Tibial nerve (tissue), 4 donors: ENCODE results near the gene TMEM59. TPM values are rescaled to one million over a fixed set of nuclear protein-coding genes. Genes with fewer than 3 reads are reported as not detected.

Experiments used
- DNase-seq, 2 donors: peaks; one replicate each; pipeline ENCODE4 v3.0.0-alpha.2; 2019; ENCODE audit warnings: low spot score in 2 of 2
- H3K27ac ChIP-seq, 4 donors: fragments of 200-600 bp; sonication (generic) in 3 of 4; one replicate each; pipeline ENCODE4 v1.5.1; 2017 to 2019; ENCODE audit warnings: mild to moderate bottlenecking in 1 of 4
- H3K27me3 ChIP-seq, 2 donors: fragments of 200-600 bp; sonication (generic) in 1 of 2; one replicate each; pipeline versions ENCODE4 v1.5.1 to v1.6.0; 2017 to 2019
- H3K36me3 ChIP-seq, 3 donors: fragments of 200-600 bp; sonication (generic); one replicate each; pipeline ENCODE4 v1.5.1; 2018 to 2019
- H3K4me1 ChIP-seq, 4 donors: fragments of 200-600 bp; sonication (generic) in 3 of 4; one replicate each; pipeline ENCODE4 v1.5.1; 2017 to 2019
- H3K4me3 ChIP-seq, 4 donors: fragments of 200-600 bp; sonication (generic) in 3 of 4; one replicate each; pipeline ENCODE4 v1.5.1; 2017 to 2019; ENCODE audit warnings: mild to moderate bottlenecking in 1 of 4, moderate library complexity in 1 of 4
- H3K9me3 ChIP-seq, 4 donors: fragments of 200-600 bp; sonication (generic) in 3 of 4; one replicate each; pipeline ENCODE4 v1.5.1; 2017 to 2019
- CTCF ChIP-seq, 5 experiments: fragments of 200-600 bp in 3 of 5; fragments of 450-650 bp in 2 of 5; sonication (generic) in 3 of 5; IDR thresholded peaks; one replicate each; pipeline ENCODE4 v1.5.1; 2016 to 2019; ENCODE audit warnings: antibody characterized with exemption in 5 of 5, mild to moderate bottlenecking in 3 of 5, moderate library complexity in 2 of 5
- EP300 ChIP-seq, 2 donors: sonication (generic); formaldehyde crosslinking; IDR thresholded peaks; one replicate each; pipeline ENCODE4 v1.6.1; 2017; ENCODE audit warnings: antibody characterized with exemption in 2 of 2, mild to moderate bottlenecking in 1 of 2
- POLR2A ChIP-seq, 2 donors: fragments of 450-650 bp; IDR thresholded peaks; one replicate each; pipeline ENCODE4 v1.6.1; 2017; ENCODE audit warnings: antibody characterized with exemption in 2 of 2, mild to moderate bottlenecking in 2 of 2, moderate library complexity in 2 of 2
- WGBS, 2 donors: methylation state at CpG; one replicate each; pipeline ENCODE4 v1.1.5; 2018; 5-methylcytosine and 5-hydroxymethylcytosine counted together
- total RNA-seq, 4 donors: library from RNA; depleted of rRNA; stranded (reverse); fragments of >200 nt; gene quantifications; one replicate each; pipeline ENCODE4 v1.1.0, GENCODE V29; 2016

TMEM59 gene
- total RNA-seq, 4 donors from 2014 or later, result 145 to 304 (median 189) TPM

GRCh38 chr1:54070171-54070837, 17.3 kb upstream of the TMEM59 start:
- TF ChIP-seq POLR2A (IDR thresholded peaks at IDR 0.05) (no peak), CTCF (IDR thresholded peaks at IDR 0.05) (peak; percentile 51 to 79 (median 65))
- no peak for DNase-seq
- WGBS, 2 donors, result 32 to 34% methylated on average over 2 of the region's 2 CpGs

GRCh38 chr1:54069791-54070170, 16.8 kb upstream of the TMEM59 start:
- no peak overlapping the region for H3K27ac ChIP-seq
- no peaks in the 10 kb centered on the region for H3K9me3 ChIP-seq
- no peaks in the 10 kb centered on the region for H3K27me3 ChIP-seq
- peaks cover 0 to 18% (median 5%) of the 10 kb centered on the region in 3 donors for H3K36me3 ChIP-seq
- WGBS, 2 donors, result 48 to 53% methylated on average over 1 of the region's 1 CpG
- no peaks in the 10 kb centered on the region for H3K4me1 ChIP-seq
- no peak for DNase-seq
- no peak overlapping the region for H3K4me3 ChIP-seq
- TF ChIP-seq POLR2A (IDR thresholded peaks at IDR 0.05) (no peak), EP300 (IDR thresholded peaks at IDR 0.05) (no peak), CTCF (IDR thresholded peaks at IDR 0.05) (no peak)

More at GRCh38 chr1:54070171-54070837, 17.3 kb upstream of the TMEM59 start:
- peaks cover 0 to 18% (median 5%) of the 10 kb centered on the region in 3 donors for H3K36me3 ChIP-seq
- no peaks in the 10 kb centered on the region for H3K4me1 ChIP-seq
- no peaks in the 10 kb centered on the region for H3K9me3 ChIP-seq
- no peak overlapping the region for H3K27ac ChIP-seq
- no peak overlapping the region for H3K4me3 ChIP-seq
- H3K27me3 ChIP-seq, result no peaks in the 10 kb centered on the region

GRCh38 chr1:54064299-54064698, 11.3 kb upstream of the TMEM59 start:
- 63 to 76% methylated on average over 5 of the region's 5 CpGs for WGBS, 2 donors
- no peak for DNase-seq
- no peaks in the 10 kb centered on the region for H3K36me3 ChIP-seq
- no peaks in the 10 kb centered on the region for H3K9me3 ChIP-seq
- no peak overlapping the region for H3K4me3 ChIP-seq
- H3K4me1 ChIP-seq, result no peaks in the 10 kb centered on the region
- TF ChIP-seq CTCF (IDR thresholded peaks at IDR 0.05), result no peak
- no peak for TF ChIP-seq POLR2A (IDR thresholded peaks at IDR 0.05)
- no peak for TF ChIP-seq EP300 (IDR thresholded peaks at IDR 0.05)
- H3K27me3 ChIP-seq, result no peaks in the 10 kb centered on the region
- H3K27ac ChIP-seq, result no peak overlapping the region

GRCh38 chr1:54054438-54054749, 1.4 kb upstream of the TMEM59 start:
- TF ChIP-seq CTCF (IDR thresholded peaks at IDR 0.05), result no peak
- TF ChIP-seq POLR2A (IDR thresholded peaks at IDR 0.05), result no peak
- no peak for TF ChIP-seq EP300 (IDR thresholded peaks at IDR 0.05)
- Histone ChIP-seq H3K27ac (peak overlapping the region in 3 of 4 donors; percentile 95 to 96 (median 96)), H3K9me3 (no peaks in the 10 kb centered on the region), H3K36me3 (peaks cover 0 to 11% (median 0%) of the 10 kb centered on the region in 3 donors), H3K27me3 (no peaks in the 10 kb centered on the region), H3K4me3 (peak overlapping the region; percentile 59 to 81 (median 76)), H3K4me1 (peaks cover 0 to 49% (median 31%) of the 10 kb centered on the region in 4 donors)
- WGBS, 2 donors, result 40 to 46% methylated on average over 5 of the region's 5 CpGs
- DNase-seq, result no peak

- H3K36me3 ChIP-seq, result peaks cover 0 to 11% (median 0%) of the 10 kb centered on the region in 3 donors
- WGBS, 2 donors, result 8 to 13% methylated on average over 15 to 20 of the region's 21 CpGs
- no peaks in the 10 kb centered on the region for H3K27me3 ChIP-seq
- peaks cover 0 to 54% (median 31%) of the 10 kb centered on the region in 4 donors for H3K4me1 ChIP-seq
- TF ChIP-seq CTCF (IDR thresholded peaks at IDR 0.05), result no peak
- no peak for TF ChIP-seq POLR2A (IDR thresholded peaks at IDR 0.05)
- no peak for TF ChIP-seq EP300 (IDR thresholded peaks at IDR 0.05)
- H3K27ac ChIP-seq, result peak overlapping the region; percentile 56 to 96 (median 96)
- H3K9me3 ChIP-seq, result no peaks in the 10 kb centered on the region
- DNase-seq, result no peak
- H3K4me3 ChIP-seq, result peak overlapping the region; percentile 59 to 81 (median 76)
Observed at GRCh38 chr1:54053745-54054437, 887 bp upstream of the TMEM59 start.
